ENCODE data around the gene UBTD2.
"Not testable (repeated sequence)": the region's sequence is repeated elsewhere in the genome, so short reads cannot be mapped to it uniquely, and the experiment has no call there.

The UBTD2 gene, protein sequence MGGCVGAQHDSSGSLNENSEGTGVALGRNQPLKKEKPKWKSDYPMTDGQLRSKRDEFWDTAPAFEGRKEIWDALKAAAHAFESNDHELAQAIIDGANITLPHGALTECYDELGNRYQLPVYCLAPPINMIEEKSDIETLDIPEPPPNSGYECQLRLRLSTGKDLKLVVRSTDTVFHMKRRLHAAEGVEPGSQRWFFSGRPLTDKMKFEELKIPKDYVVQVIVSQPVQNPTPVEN

DNA sequence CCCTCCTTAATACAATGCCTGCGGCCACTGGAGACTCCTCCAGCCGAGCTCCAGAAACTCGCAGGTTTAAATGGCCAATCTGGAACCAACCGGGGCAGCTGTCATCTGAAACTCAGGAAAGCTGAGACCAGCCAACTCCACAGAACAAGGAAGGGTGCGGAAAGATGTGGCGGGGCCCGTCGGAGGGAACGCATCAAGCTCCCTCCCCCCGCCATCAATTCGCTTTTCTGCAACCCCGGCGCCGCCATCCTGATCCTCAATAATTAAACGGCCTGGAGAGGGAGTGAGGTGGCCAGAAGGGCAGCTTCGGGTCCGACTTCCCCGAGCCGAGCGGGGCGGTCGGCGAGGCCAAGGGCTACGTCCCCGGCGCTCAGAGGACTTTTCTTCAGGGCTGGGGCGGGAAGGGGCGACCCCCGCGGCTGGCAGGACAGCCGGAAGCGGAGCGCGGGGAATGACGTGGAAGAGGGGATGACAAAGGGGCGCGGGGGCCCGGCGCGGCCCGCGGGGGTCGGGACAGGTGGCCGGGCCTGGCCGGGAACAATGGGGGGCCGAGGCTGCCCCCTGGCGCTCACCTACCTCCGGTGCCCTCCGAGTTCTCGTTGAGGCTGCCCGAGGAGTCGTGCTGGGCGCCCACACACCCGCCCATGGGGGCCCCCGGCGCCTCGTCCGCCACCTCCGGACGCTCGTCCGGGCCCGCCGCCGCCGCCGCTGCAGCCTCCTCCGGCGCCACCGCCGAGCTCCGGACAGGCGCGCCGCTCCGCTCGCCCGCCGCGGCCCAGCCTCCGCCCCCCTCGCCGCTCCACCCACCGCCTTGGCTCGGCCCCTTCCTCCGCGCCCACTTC lies at the start of gene UBTD2:
UBTD2 (minus strand) TSS at position 745 of the 842 bp plus-strand sequence; CDS start at position 646, 99 bp downstream.
- no peak for FAIRE-seq

DNA sequence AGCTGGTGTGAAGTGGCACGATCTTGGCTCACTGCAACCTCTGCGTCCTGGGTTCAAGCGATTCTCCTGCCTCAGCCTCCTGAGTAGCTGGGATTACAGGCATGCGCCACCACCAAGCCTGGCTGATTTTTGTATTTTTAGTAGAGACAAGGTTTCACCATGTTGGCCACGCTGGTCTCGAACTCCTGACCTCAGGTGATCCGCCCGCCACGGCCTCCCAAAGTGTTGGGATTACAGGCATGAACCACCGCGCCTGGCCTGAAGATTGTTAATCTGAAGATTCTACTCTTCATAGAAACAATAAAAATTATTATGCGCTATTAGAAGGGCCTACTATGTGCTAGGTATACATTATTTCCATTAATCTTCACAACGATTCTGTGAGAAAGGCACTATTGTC lies 43.3 kb upstream of the UBTD2 start:
- FAIRE-seq: not testable (repeated sequence)

DNA sequence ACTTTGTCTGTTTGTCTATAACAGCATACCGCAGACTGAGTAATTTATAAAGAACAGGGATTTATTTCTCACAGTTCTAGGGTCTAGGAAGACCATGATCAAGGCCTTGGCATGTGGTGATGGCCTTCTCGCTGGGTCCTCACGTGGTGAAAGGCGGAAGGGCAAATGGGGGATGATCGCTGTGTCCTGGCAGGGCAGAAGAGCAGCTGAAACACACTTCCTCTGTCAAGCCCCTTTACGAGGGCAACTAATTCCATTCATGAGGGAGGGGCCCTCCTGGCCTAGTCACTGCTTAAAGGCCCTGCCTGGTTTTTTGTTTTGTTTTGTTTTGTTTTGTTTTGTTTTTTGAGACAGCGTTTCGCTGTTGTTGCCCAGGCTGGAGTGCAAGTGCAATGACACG lies 41.9 kb upstream of the UBTD2 start:
- FAIRE-seq: no peak

DNA sequence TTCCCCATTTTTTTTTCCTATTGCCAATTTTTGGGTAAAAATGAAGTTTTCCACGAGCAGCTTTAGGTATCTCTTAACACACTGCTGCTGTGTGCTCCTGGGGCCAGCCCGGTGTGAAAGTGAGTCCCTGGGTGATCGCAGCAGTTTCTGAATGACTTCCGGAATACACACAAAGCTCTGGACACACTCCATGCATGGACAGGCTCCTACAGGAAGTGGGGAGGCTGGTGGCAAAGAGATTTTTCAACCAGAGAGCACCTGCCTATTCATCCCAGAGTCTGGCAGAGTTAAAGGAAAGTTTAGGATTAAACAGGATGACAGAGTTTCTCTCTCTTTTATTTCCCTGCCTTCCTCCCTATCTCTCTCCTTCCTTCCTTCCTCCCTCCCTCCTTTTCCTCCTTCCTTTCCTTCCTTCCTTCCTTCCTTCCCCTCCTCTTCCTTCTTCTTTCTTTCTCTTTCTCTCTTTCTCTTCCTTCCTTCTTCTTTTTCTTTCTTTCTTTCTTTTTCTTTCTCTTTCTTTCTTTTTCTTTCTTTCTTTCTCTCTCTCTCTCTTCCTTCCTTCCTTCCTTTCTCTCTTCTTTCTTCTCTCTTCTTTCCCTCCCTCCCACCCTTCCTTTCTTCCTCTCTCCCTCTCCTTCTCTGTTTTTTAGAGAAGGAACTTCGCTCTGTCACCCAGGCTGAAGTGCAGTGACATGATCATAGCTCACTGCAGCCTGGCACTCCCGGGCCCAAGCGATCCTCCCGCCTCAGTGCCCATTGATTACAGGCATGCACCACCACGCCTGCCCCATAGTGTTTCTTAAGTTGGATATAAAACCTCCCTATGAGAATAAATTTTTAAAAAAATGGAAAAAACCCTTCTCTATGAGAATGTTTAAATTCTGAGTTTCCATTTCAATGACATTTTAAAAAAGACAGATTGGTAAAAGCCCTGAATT lies 38.7 kb upstream of the UBTD2 start:
- no peak for FAIRE-seq

DNA sequence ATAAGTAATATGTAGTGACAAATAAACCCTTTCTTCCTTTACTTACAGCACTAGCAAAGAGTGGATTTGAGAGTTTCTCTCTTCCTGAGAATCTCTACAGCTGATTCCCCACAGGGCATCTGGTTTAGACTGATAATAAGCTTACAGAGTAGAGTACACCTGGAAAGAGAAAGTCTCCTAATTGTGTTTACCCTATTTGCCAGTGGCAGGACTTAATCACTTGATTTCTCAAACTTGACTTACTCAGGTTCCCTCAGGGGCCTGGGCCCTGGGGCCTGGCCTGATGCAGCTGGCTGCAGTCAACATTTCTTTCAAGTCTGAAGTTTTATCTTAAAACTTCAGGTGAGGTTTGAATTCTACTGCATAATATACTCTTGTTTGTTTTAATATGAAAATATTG lies 38.0 kb upstream of the UBTD2 start:
- FAIRE-seq: no peak

DNA sequence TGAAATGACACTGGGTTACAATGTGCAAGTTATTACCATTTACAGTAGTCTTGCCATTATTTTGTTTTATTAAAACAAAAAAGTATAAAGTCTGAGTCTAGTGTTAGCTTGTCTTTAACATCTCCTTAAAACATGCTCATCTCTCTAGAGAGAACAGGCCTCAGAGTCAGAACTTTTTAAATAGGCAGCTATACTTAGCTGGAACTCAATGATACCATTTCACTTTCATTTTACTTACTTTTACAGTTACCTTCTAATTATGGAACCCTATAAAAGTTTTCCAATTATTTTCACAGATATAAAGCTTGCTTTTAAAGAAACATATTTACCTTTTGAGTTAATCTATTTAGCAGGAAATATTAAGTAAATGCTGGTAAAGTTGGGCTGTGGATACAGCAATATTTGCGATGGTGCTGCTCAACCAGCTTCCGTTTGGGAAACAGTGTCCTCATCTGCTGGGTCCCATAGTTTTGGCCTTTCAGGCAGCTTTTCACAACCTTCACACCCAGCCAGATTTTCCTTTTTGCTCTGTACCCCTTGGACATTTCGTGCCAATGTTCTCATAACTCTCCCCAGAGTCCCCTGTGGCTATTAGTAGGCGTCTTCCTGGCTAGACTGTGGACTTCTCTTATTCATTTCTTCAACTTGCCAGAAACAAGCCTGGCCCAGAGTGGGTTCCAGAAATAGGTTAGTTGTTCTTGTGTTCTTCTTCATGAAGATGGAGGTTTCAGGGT lies 36.3 kb upstream of the UBTD2 start:
- FAIRE-seq: no peak

DNA sequence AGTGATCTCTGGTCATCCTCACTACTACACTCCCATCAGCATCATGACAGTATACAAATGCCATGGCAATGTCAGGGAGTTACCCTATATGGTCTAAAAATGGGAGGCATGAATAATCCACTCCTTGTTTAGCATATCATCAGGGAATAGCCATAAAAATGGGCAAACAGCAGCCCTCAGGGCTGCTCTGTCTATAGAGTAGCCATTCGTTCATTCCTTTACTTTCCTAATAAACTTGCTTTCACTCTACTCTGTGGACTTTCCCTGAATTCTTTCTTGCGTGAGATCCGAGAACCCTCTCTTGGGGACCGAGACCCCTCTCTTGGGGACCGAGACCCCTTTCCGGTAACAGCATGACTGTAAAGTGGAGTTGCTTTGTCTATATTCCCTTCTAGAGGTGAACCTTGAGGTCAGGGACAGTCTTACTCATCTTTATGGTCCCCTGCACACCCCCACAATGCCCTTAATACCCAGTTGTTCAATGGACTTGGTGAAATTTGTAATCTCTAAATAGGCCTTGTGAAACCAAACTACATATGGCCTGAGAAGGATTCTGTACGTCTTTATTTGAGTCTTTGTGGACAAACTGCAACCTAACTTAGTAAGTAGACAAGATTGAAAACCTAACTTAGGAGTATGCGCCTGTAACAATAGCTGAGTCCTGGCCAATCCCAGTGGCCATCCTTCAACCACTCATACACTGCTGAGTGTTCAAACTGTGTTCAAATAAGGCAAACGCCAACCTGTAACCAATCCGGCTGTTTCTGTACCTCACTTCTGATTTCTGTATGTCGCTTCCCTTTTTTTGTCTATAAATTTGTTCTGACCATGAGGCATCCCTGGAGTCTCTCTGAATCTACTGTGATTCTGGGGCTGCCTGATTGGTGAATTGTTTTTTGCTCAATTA lies 32.3 kb upstream of the UBTD2 start:
- no peak for FAIRE-seq

DNA sequence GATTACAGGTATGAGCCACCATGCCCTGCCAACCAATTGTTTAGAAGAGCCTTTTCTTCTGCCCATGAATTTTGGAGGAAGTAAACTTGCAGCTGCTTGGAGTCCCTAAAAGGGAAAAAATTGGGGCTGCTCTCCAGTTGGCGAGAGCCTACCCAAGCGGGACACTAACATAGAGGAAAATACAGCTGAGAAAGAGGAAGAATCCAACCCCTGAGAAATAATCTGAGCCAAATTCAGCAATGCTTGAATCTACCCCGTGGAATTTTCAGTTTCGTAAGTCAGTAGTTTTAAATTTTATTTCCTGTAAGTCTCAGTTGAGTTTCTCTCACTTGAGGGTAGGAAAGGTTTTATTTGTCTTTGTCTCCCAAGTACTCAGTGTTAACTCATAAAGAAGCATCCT lies 30.4 kb upstream of the UBTD2 start:
- FAIRE-seq: no peak

DNA sequence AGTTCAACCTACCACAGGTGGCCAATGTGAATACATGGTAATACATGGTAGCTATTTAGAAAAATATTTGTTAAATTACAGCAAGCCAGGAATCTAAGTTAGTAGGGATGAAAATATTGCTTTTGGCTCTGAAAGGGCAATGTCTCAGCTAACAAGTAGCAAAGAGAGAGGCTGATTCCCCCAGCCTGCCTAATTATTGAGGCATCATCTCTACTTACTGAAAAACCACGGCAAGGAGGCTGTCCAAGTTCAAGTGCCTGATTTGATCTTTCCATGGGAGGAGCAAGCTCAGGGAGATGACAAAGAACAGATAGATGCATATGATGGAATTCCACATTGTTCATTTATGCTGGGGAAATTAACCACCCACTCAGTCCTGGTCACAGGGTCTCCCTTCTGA lies 28.7 kb upstream of the UBTD2 start:
- FAIRE-seq: no peak

DNA sequence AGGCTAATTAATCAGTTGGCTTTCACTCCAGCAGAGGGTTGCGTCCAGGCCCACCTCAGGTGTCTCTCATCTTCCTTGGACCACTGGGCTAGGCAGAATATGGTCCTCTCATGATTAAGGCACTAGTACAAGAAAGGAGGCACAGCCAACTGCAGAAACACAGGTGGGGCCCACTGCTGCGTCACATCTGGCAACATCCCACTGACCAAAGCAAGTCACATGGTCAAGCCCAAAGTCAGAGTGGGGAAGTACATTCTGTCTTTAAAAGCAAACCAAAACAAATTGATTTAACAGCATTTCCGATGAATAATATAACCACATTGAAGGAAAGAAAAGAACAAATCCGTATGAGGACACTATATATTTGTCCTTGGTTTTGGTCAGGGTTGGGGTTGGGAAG lies 28.0 kb upstream of the UBTD2 start:
- FAIRE-seq: no peak

DNA sequence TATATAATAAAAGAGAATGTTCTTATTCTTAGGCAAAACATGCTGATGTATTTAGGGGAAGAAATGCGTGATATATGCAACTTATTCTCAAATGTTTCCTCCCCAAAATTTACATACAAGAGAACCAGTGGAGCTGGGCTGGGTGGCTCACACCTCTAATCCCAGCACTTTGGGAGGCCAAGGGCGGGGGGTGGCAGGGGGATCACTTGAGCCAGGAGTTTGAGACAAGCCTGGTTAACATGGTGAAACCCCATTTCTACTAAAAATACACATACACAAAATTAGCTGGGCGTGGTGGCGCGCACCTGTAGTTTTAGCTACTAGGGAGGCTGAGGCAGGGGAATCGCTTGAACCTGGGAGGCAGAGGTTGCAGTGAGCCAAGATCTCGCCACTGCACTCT lies 27.5 kb upstream of the UBTD2 start:
- no peak for FAIRE-seq

DNA sequence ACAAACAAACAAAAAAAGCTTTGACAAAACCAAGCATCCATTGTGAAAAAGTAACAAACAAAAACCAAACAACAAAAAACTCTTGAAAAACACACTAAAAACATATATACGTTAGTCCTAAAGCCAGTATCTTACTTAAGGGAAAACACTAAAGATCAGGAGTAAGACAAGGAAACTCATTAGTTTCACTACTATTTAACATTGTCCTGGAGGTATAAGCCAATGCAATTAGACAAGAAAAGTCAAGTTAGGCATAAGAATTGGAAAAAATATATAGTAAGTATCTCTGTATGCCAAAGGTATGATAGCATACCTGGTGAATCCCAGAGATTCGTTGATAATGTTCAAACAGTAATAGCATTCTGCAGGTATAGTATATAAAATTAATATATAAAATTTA lies 21.8 kb upstream of the UBTD2 start:
- no peak for FAIRE-seq

DNA sequence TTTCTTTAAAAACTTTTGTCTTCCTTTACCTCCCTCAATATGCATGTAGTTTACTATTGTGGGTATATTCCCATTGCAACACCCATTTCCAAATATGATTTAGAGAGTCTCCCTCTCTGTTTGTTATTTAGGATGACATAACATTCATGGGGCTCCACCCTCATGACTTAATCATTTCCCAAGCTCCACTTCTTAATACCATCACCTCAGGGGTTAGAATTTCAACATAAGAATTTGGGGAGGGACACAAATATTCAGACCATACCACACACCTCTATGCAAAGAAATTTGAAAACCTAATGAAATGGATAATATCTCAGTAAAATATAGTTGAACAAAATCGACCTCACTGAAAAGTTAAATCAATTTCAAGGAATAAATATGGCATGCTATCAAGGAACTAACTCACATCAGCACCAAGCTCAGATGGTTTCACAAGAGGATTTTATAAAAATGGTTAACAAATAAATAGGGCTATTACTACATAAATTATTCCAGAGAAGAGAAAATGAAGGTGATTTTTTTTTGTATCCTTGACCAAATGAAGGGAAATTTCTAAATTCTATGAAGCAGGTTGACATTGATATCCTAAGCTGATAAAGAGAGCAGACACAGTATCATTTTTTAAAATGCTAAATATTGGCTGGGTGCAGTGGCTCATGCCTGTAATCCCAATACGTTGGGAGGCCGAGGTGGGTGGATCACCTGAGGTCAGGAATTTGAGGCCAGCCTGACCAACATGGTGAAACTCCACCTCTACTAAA lies 20.2 kb upstream of the UBTD2 start:
- FAIRE-seq: no peak

DNA sequence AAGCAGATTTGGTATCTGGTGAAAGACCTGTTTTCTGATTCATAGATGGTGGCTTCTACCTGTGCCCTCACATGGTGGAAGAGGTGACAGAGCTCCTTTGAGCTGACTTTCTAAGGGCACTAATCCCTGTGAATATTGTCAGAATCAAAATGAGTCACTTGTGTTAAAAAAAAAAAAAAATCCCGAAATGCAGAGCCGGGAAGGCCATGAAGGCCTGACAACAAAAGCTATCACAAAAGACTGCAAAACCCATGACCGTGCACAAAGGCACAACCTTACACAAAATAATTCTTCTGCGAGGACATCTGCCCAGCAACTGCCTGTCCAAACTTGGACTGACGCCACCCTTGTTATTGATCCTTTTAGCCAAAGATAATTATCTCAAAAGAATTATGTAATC lies 19.6 kb upstream of the UBTD2 start:
- FAIRE-seq: no peak

DNA sequence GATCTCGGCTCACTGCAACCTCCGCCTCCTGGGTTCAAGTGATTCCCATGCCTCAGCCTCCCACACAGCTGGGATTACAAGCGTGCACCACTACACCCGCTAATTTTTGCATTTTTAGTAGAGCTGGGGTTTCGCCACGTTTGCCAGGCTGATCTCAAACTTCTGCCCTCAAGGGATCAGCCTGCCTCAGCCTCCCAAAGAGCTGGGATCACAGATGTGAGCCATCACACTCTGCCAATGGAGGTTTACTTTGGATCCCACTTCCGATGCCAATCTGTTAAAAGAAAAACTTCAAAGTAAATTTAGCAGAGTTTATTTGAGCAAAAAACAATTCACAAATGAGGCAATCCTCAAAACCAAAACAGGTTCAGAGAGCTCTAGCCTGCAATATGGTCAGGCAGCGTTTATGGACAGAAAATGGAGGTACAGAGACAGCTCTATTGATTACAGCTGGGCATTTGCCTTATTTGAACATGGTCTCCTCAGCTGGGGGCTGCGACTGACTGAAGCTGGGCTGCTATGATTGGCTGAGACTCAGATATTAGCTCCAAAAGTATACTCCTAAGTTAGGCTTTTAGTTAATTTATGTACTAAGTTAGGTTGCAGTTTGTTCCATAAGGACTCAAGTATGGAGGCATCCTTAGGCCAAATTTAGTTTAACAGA lies 18.6 kb upstream of the UBTD2 start:
- FAIRE-seq: no peak

DNA sequence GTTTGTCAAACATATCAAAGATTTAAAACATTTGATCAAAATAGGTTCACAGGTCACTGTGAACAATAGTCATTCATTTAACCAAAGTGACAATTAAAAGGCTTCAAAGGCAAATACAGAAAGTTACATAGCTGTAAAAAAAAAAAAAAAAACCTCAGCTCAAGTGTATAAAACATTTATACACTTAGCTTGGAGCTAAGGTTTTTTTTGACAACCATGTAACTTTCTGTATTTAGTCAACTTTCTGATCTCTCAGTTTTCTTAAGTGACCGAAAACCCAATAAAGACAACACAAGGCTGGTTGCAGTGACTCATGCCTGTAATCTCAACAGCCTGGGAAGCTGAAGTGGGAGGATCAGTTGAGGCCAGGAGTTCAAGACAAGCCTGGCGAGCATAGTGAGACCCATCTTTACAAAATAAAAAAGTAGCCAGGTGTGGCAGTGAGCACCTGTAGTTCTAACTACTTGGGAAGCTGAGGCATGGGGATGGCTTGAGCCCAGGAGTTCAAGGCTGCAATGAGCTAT lies 16.4 kb upstream of the UBTD2 start:
- no peak for FAIRE-seq

DNA sequence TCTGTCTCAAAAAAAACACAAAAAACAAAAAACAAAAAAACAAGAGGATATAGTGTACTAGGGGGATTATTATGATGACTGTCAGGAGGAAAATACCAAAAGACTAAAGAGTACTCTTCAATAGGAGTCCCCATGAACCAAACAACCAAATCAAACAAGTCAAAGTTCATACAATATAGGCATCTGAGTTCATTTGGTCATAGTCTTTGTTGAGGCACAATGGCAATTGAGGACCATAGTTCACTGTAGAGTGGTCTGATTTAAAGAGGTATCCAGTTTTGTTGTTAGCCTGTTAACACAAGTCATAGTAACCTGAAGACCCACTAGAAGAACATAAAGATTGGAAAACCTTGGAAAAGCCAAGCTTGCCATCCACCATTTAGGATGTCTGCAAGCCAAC lies 11.3 kb upstream of the UBTD2 start:
- no peak for FAIRE-seq

DNA sequence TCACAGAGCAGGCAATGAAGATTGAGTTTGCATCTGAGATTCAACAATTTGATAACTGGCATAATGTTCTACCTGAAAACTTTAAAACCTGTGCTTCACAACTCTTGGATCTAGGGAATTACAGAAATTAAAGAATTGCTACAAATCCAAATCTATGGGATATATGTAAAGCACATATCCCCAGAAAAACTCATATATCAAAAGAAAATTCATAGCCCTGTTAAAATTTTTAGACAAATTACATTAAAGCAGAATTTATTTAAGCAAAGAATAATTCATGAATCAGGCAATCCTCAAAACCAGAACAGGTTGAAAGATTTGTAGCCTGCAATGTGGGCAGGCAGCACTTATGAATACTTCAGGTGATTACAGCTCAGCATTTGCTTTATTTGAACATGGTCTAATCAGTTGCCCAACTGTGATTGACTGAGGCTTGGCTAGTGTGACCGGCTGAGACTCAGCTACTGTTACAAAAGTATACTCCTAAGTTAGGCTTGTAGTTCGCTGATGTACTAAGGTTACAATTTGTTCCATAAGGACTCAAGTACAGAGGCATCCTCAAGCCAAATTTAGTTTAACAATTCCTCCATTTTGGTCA lies 10.3 kb upstream of the UBTD2 start:
- FAIRE-seq: no peak

DNA sequence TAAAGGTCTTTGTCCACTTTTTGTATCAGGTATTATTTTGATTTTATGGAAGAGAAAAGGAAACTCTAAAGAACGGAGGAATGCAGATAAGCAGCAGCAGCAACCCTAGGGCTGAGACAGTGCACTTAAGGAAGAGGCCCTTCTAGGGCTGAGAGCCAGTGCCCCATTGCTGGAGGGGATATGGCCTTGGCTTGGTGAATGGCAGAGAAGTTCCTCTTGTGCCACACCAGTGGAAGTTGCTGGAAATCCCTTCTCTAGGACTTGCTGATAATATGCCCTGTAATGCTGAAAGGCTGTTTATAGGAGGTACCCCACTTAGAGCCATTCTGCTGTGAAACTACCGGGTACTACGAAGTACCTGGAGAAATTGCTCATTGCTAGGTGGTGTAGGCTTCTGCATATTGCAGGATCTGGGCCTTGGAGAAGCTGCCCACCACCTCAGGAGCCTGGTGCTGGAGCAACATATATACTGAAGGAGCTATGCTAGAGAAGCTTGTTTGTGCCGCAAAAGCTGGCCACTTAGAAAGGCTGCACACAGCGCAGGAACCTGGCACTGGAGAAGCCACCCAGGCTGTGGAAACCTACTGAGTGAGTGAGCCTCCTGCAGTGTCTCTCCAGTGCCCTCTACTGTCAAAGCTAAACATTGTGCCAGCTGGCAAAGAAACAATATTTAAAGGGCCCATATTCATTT lies 9.6 kb upstream of the UBTD2 start:
- FAIRE-seq: no peak
